Measurements from ENCODE around the gene ATP6V0A4.
A peak's percentile ranks its signal among the peaks of the same experiment; 100 is the strongest.
"Not testable (repeated sequence)": the region's sequence is repeated elsewhere in the genome, so short reads cannot be mapped to it uniquely, and the experiment has no call there.

ATP6V0A4 gene

DNA sequence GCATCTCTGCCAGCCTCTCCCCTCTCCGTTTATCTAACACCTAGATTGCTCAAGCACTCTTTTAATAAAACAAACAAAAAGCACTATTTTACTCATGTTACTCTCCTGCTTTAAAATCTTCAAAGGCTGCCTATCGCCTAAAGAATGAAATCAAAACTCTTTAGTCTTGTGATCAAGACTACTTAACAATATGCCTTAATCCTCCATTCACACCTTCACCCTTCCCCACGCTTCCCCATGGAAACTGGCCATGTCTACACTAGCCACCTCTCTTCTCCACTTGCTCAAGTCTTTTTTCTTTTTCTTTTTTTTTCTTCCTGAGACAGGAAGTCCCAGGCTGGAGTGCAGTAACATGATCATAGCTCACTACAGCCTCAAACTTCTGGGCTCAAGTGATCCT, 48.0 kb downstream of the ATP6V0A4 start:
- DNase-seq = no peak

DNA sequence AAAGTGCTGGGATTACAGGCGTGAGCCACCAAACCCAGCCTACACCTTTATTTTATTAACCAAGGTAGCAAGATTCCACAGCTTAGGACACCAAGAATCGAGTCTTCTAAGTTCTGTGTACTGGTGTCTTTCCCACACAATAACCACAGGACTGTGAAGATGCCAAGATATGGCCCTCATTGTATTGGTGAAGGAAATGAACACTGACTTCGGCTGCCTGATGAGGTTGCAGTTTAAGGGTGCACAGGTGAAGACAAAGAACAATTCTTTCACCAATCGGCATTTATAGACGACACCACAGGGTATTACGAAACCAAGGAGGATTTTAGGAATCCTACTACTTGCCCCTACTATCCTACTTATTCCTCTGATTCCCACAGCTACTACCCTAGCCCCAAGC, 49.3 kb downstream of the ATP6V0A4 start:
- no peak for DNase-seq

DNA sequence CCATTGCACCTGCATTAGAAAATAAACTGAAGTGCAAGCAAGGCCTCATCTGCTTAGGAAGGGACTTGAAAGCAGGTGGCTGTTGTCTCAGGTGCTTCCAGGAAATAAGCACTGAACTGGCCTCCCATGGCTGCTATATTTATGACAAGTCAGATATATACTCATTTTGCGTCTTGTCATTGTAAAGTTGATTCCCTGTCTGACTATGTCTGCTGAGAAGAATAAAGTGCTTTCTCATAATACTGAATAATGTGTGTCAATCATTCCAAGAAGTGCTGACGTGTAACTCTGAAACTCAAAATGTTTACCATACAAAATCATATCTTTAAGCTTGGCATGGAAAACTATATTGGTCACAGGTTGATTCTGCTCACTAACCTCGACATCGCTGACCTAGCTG, 51.9 kb downstream of the ATP6V0A4 start:
- no peak for DNase-seq

DNA sequence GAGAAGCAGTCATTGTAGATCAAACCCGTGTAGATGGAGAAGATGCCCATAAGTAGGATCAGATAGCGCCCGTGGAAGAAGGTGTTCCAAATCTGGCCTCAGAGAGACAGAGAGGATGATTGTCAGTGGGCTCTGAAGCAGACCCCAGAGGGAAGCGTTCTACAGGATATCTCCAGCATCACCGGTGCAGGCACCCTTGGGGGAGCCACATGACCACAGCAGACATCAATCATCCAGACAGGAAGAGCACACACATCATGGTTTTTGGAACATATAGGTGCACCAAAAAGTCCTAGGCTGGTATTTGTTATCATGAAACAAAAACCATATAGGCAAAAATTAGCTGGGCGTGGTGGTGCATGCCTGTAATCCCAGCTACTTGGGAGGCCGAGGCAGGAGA, 52.8 kb downstream of the ATP6V0A4 start:
- DNase-seq = no peak

DNA sequence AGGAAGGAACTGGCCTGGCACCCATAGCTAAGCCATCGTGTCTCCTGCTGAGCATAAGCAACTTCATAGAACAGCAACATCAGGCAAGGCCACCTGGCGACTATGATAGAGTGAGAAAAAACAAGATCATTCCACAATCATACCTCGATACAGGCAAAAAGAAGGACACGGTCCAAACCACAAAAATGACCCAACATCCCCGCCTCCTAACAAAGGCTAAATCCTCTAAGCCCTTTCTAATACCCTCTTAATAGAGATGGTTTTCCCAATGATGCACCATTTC, 56.6 kb downstream of the ATP6V0A4 start:
- DNase-seq = no peak

DNA sequence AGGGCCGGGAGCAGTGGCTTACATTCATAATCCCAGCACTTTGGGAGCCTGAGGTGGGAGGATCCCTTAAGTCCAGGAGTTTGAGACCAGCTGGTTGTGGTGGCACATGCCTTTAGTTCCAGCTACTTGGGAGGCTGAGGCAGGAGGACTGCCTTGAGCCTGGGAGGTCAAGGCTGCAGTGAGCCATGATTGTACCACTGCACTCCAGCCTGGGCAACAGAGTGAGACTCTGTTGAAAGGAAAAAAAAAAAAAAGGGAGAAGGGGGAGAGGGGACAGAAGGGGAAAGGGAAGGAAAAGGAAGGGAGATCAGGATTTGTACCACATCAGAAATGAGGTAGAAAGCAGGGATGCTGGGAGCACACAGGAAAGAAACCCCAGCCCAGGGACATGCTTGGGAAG, 58.1 kb downstream of the ATP6V0A4 start:
- DNase-seq = no peak

DNA sequence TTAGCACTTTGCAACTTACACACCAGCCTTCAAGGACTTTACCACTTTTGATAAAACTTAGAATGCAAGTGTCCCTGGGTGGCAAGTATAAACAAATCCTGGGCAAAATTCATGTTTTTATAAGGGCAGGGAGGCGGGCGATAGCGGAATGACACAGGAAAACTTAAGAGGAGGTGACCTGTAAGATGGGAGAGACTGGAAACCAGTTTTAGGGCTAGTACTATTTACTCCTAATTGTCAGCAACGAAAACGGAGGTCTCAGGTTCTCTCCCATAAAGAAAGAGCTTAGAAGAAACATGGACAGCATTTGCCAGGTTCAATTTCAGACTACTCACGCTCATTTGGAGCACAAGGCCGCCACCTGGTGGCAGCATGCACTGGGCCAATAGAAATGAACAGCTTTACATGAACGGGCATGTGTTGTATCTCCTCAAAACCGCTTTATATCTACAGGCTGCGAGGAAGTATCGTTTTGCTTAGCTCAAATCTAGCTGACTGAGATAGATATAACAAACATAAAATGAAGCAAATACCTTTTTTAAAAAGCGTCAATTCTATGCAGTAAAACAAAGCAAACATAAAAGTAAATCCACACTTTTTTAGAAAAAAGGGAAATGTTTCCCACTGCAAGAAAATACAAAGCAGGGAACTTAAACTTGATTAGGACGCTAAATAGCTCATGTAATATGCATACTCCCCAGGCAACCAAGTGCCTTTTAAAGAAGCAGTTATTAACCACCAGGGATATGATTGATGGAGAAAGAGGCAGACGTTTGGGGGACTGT, 59.3 kb downstream of the ATP6V0A4 start:
- DNase-seq = peak; percentile 82 to 83

DNA sequence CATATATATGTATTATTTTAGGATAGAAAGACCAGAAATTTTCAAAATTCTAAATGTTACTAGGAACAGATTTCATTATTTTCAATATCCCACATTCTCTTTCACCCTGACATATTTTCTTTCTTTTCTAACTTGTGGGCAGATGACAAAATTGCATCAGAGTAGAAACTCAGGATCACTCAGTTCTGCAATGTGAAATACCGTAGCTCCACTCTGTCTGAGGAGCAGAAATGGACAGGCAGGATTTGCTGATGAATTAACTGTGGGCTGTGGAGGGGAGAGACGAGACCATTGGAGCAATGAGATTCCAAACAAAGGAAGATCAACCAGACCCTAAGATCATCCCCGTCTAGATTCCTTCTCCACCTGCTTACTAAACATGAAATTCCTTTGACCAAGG, 59.9 kb downstream of the ATP6V0A4 start:
- DNase-seq = no peak

DNA sequence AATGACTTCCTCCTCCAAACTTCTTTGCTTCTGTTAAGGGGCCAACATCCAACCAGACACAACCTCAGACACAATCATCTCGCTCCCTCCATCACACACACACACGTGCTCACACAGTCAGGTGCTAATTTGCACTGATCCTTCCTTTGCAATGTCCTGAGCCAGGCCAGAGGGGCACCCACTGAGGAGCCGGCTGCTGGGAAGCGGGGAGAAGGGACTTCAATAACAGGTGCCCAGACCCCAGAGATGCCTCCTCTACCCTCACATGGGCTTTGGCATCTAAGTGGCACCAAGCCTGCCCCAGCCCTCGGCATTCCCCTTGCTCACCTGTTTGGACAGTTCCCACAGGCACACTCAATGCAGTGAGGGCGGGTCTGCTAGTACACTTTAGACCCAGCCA, 62.6 kb downstream of the ATP6V0A4 start:
- no peak for DNase-seq

DNA sequence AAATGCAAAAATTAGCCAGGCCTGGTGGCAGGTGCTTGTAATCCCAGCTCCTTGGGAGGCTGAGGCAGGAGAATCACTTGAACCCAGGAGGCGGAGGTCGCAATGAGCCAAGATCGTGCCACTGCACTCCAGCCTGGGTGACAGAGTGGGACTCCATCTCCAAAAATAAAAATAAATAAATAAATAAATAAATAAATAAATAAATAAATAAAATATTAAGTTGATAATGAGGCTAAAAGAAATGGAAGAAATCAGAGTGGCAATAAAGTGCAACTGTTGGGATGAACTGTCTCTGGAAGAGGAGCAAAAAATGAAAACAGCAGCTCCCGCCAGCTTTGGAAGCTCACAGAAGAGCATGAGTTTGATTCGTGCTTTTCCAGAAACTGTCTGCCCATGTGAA, 66.3 kb downstream of the ATP6V0A4 start:
- DNase-seq = not testable (repeated sequence)

DNA sequence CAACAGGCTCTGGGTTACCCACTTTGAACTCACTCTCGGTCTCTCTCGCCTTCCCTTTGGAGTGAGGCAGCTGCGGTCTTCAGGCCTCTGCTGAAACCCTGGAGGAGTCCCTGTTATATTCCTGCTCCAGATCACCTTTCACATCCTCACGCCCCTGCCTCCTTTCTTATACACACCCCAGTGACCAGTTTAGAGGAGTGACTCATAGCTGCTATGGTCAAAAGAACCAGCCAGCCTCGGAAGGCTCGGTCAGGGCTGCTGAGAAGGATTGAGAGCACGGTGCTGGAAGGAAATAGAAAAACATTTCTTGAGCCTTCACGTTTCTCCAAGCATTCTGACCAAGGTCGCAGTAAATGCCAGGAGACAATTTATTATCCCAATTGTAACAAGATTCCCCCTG, 68.6 kb downstream of the ATP6V0A4 start:
- DNase-seq = no peak

DNA sequence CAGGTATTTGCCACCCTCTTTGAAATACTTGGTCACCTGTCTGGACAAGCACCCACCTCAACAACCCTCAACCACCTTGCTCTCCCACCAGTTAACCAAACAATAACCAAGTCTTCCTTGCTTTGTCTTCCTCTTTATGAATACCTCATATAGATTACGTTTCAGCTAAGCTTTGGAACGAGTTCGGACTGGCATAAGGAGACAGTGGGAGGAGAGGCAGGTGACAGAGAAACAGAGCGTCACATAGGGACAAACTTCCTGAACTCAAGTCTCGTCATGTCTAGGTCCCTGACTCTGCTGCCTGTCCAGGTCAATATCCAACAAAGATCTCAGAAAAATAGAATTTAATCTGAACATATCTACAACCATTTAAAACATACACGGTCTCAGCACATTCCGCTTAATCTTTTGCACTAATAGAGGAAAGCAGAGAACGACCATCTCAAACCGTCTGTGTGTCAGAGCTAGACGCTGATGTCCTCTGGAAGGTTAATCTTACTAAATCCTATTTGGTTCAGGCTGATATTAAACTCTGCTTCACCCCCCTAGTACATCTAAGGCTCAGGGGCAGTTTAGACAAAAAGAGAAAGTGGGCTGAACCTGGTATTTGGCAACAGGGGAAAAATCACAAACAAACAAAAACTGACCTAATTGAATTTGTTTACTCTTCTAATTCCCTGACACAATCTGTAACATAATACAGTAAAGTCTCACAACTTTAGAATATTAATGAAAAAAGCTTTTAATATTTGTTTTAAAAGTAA, 70.5 kb downstream of the ATP6V0A4 start:
- no peak for DNase-seq

DNA sequence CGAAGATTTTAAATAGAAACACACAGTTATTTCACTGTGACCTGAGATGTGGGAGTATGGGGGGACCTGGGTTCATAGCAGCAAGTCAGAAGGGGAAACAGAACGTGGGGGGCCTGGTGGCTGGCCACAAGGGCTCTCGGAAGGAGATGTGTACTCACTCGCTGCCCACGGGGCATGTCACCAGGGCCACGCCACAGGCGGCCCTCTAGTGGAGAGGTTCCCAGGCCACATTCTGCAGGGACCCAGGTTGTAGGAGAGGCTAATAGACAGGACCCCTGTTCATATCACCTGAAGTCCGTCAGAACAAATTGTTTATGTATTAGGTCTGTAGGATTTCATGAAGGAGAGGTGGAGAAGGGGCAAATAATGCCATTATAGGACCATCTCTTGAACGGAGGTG, 71.7 kb downstream of the ATP6V0A4 start:
- DNase-seq = no peak

DNA sequence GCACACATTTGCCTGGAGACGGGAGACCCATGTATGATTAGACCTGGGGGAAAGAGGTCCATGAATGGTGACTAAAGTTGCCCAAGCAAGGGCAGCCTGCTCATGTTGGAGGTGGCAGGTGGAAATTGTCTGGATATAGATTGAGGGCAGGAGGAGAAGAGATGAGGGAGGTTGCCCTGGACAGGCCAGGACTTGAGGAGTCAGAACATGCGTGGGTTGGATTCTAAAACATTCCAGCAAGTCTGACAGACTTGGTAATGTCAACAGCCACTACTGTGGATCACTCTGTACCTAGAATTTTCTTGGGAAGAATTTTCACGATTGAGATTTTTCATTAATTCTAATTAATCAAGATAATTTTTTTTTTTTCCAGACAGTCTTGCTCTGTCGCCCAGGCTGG, 77.7 kb downstream of the ATP6V0A4 start:
- no peak for DNase-seq

DNA sequence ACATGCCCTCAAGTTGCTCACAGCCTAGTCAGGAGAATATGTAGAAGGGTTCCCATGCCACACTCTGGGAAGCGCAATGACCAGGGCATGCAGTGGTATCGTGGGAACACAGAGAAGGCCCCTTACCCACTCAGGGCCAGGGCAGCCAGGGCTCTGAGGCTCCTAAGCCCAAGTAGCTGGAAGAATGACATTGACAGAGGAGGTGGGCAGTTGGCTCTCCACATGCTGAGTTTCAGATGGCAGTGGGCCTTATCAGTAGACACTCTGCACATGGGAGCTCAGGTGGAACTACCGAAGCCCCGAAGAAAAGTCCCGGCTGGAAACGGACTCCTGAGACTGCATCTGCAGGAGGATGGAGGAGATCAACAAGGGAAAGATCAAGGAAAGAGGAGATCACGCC, 81.1 kb downstream of the ATP6V0A4 start:
- DNase-seq = no peak

DNA sequence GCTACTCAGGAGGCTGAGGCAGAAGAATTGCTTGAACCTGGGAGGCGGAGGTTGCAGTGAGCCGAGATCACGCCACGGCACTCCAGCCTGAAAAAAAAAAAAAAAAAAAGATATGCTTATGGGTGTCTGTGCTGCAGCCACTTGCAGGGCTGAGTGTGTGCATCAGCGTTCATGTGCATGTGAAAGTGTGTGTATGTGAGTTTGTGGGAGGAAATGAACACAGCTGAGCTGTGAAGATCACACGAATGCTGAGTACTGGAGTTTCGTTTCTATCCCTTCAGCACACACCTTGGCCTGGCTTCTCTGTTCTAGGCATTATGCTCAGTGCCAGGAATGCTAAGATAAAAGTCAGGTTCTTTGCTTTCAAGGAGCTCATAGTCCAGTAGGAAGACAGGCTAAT, 84.8 kb downstream of the ATP6V0A4 start:
- no peak for DNase-seq

DNA sequence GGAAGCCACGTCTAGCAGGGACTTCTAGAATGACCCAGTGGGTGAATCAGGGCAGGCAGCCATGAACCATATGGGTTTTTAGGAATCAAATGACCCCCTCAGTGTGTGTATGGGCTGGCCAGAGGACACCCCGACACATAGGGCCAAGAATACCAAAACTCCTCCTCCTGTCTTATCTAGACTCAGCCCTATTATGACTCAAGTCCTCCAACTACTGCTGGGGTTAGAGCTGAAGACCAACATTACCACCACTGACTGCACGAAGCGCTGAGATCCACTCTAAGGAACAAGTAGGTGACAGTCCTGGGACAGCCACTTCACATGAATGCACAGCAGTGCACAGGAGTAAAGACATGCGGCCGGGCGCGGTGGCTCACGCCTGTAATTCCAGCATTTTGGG, 85.3 kb downstream of the ATP6V0A4 start:
- no peak for DNase-seq

DNA sequence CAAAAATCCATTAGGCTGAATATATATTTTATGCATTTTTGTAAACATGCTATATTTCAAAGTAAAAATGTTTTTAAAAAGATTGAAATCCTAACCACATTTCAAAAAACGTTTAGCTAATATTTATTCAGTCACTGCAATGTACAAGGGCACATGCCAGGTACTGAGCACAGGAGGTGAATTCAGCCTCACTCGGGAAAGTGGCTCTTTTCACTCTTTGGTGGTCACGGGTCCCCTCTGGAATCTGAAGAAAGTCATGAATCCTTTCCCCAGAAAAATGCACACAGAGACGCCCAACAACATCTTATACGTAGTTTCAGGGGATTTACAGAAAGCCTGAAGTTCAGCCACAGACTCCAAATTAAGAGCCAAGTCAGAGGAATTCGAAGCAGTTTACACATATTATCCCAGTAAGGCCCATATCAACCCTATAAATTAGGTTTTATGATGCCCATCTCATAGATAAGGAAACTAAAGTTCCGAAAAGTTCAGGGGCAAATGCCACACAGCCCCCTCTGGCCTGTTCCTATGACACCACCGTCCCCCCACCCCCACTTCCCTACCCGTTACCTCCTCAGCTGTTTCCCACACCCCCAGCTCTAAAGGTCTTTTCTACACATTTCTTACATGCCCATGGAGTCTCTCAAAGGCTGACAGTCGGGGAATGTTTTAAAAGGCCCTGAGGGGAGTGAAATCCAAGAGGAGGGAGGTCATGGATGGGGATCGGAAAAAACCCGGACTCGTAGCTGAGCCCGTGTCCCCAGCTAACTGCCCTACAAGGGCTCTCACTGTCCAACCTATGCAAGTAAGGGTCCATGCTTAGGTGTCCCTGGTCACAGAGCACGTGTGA, 87.2 kb downstream of the ATP6V0A4 start:
- no peak for DNase-seq

DNA sequence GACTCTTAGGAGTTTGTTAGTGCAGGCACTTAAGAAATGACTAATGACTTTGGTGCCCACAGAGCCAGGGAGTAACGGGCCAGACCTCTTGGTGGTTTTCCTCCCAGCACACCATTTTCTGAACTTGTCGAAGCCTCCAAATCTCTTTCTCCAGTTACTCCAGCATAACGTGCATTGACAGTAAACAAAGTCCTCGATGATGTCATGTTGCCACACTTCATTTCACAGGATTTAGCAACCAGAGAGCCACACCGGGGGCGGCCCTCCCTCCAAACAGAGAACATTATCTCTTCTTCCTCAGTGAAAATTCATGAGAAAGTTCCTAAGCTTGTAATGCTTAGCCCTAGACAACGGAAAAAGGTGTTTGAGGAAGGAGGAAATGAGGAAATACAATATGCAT, 92.8 kb downstream of the ATP6V0A4 start:
- DNase-seq = no peak

DNA sequence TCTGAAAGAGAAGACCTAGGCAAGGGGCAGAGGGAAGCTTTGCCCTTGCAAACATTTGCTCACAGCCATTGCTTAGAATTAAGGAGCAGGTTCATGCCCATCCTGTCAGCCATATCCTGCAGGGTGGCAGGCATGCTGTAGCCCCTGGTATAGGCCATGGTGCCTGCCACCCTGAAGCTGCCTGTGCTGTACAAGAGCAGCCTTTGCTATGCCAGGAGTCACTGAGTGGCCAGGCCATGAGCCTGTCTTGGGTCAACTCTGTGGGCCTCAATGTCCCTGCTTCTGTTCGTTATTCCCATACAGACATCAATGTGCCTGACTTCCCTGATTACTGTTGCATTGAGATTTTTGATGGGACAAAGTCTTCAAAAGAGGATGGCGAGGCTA, 96.5 kb downstream of the ATP6V0A4 start:
- no peak for DNase-seq

DNA sequence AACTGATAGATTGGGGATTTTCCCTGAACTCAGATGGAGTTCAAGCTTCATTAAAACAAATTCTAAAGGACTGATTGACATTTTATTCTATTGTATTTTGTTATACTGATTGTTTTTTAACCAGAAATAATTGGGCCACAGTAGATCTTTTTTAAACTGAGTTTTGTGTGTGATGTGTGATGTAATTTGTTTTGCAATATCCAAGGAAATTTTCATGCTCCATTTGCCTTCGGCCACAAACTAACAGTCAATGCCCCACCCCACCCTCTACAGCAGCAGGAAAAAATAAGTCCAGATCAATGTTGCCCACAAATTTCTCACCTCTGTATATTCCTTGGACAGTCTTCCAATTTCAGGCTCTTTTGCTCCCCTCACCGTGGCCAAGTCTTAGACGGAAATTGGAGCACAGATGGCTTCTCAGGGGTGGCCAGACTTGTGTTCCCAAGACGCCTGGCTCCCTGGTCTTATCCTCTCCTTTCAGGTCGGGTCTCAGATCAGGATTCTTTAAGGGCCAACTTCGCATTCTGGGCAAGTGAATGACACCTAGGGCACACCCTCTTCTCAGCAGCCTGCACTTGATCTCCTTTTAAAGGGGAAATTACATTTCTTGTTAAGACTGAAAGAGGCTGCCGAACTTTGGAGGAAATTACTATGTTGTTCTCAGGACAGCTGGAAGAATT, 97.0 kb downstream of the ATP6V0A4 start, which contains the start of gene SVOPL:
Gene SVOPL, minus strand, starts transcription at position 506 of the 680 bp plus-strand sequence. CDS start 22,317 bp downstream, outside the sequence.
- no peak for DNase-seq

DNA sequence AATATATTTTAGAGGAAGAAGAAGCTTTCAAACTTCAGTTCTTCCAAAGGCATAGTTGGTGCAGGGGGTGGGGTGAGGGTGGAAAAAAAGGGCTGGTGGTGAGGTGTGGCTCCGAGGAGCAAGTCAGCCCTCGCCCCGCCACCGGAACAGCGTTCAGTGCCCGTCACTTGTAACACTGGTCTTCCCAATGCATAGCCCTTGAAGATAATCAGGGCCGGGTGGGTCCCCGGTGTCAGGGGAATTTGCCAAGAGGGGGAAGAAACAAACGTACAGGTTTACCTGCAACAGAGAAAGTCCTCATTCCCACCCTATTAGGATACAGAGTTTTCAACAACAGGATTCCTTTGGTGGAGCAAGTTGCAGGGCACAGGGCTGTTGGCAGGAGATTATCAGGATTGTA, 98.3 kb downstream of the ATP6V0A4 start:
- no peak for DNase-seq

DNA sequence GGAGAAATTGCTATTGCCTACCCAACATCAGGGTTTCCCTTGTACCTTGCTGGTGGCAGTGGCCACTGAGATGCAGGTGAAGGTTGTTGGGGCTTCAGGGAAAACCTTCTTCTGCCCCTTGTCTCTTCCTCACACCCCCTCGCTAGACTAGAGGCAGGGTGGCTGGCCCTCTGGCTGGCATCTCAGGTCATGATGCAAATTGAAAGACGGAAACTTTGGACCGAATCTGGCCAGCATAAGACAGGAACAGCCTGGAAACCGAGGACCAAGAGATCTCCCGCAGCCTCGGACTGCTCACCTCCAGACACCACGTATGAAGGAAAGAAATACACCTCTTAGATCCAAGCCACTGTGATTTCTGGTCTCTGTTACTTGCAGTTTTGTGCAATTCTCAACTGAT, 99.7 kb downstream of the ATP6V0A4 start:
- DNase-seq = no peak

All from SHP77 (cell line).